GM18517 (cell line): Measurements from ENCODE around the gene FAM241A.
"Not testable (repeated sequence)": the region's sequence is repeated elsewhere in the genome, so short reads cannot be mapped to it uniquely, and the experiment has no call there.

Experiments
- ATAC-seq: cut with Tn5 transposase; IDR thresholded peaks from one replicate; pipeline ENCODE4 v1.9.1; 2021; ENCODE audit warnings: mild to moderate bottlenecking, moderate library complexity; ENCODE audit not compliant: unreplicated experiment

Gene FAM241A

DNA sequence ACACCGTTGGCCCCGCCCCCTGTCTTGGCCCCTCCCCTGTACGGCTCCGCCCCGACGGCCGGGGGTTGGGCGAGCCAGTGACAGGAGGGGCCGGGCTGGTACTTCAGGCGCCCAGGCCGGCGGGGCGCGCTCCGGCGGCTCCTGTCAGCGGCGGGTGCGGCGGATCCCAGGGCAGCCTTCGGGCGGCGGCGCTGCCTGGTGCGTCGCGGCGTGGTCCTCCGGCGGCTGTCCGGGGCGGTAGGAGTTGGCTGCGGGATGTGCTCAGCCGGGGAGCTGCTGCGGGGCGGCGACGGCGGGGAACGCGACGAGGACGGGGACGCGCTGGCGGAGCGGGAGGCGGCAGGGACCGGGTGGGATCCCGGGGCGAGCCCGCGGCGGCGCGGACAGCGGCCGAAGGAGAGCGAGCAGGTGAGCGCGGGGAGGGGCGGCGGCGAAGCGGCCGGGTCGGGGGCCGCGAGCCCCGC is at the start of gene FAM241A:
TSS of gene FAM241A (plus strand) at position 129 of the 464 bp plus-strand sequence. CDS start at position 256, 127 bp downstream.
- peak; percentile 61 for ATAC-seq

DNA sequence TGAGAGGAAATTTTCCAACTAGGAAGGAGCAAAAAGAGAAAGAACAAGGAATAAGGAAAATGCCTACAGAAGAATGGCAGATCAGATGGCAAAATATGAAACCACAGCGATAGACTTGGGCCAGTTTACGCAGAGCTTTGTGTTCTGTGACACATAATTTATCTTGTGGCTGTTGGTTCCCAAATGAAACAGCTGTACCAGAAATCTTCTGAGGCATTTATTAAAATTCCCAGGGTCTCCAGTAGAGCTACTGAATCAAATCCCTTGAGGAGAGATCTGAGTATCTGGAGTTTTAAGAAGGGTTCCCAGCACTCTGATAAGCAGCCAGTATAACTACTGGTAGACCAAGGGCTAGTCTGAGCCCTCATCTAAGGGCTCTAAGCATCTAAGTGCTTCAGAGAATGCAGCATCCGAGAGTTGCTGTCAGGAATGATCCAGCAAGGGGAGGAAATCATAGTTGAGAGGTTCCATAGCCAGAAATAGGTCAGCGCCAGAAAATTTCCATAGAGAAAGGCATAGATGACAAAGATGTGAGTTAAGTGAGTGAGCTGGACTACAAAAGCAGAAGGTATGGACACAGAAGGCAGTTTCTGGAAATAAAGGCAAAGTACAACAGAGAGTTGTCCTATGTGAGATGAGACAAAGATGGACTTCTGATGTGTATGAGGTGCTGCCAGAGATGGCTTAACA is 46.3 kb upstream of the FAM241A start:
- ATAC-seq: no peak

DNA sequence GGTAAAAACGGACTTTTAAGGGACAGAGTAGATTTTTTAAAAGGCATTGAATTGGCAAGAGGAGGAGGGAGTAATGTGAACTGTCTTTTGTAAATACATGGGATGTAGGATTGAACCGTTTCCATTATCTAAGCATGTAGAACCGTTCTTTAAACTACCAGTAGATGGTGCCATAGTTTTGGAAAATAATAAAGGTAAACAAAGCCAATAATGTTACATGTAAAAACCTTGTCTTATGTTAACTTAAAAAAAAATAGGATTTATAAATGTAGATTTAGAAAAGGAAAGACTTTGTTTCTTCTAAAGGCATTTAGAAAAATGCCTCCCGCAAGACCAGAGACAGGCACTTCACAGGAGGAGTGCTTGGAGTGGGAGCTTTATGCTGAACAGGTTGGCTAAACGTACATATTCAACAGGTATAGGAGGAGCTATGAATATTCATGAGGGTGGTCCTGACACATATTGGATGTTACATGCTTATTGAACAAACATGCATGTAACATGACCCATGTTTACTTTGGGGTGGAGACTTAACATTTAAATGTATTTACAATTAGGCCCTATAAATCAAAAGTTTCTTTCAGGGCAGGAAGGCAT is 45.5 kb upstream of the FAM241A start:
- ATAC-seq: peak; percentile 73

DNA sequence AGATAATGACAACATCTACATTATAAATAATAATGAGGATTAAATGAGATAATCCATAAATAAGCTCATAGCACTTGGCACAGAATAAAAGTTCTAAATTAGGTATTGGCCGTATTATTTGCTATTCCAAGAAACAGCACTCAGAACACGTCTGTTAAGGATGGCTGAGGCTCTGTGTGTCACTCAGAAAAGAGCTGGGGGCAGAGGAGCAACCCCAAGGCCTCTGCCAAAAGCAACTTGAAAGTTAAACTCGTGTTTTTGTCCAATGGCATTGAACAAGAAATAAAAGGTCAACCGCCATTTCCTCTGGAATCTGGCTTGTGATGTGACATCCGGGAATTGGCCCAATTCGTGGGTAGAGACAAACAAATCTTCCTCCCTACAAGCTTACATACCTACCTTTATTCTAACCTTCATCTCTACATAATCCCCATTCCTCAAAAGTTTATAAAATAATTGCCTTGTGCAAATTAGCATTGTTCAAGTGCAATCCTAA is 42.3 kb upstream of the FAM241A start:
- no peak for ATAC-seq

DNA sequence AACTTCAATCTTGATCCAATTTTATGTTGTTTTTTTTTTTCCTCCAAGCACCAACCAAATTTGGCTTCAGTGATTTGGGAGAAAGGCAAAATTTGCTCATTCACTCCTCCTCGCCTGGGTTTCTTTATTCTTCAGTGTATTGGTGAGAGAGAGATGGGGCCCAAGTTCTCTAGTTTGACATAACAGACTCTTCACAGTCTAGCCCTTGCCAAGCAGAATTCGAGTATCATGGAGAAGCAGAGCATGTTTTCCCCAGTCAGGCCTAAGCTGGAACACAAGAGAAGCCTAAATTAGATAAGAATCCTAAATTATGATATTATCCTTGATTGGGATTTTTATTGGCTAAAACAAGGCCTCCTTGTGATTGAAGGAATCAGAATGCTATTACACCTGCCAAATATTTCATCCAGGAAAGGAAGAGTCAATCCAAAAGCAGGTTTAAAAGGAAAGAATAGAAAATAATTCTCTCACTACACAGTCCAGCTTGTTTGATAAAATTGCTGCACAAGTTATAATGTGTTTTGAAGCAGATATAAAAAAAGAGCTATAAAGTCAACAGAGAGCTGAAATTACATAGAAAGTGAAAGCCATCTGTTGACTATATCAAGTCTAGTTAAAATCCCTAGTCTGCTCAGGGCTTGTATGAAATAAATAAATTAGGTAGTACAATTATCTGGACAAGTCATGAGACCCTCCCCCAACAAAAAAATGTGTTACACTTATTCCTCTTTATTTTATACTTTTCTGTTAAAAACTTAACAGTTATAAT is 39.9 kb upstream of the FAM241A start:
- no peak for ATAC-seq

DNA sequence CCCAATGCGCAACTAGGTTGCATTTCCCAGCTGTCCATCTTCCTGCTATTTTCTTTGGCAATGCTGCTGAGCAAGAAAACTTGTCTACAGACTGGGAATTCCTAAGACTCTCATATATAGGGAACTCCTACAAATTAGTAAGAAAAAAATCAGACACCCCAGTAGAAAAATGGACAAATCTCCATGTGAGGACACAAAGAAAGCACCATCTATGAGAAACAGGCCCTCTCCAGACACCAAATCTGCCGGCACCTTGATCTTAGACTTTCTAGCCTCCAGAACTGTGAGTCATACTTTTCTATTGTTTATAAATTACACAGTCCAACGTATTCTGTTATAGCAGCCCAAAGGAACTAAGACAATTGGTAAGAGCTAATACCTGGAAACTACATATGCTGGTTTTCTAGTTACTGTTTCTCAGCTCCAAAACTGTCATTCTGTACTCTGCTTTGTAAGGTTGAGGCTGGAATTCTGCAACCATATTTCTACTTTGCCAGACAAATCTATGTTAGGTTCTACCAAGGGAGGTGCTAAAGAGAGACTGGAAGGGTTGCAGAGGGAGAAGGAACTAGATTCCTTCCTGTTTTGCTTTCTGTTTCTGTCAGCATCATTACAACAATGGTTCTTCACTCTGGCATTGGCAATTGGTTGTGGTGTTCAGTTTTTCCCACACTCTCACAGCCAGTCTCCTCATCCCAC is 35.7 kb upstream of the FAM241A start:
- ATAC-seq: peak; percentile 62

DNA sequence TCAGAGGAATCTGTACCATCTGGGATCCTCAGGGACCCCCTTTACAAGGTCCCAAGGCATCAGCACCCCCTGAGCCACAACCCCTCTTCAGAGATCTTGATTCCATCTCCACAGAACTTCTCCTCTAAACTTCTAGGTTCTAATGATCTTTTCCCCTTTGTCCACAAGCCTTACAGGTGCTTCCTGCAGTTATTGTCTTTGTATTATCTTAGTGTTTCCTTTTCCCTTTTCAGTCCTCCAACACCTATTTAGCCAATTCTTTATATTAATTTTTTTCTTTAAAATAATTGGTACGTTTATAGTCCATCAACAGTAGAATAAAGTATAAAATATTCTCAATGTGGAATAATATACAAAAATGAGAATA is 35.2 kb upstream of the FAM241A start:
- ATAC-seq: no peak

DNA sequence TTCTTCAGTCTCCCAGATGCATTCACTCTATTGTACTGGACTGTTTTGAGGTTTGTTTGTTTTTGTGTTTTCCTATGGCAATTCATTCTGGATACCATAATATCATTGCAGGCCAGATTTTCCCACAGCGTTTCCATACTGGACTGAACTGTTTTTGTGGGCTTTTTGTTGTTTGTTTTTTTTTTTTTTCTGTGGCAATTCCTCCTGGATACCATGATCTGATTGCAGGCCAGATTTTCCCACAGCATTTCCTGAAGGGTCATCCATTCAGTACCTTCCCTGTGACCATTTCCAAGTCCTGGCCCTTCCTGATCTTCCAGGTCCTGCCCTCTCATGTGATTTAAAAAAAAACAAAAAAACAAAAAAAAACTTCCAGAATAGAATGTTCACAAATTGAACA is 33.9 kb upstream of the FAM241A start:
- no peak for ATAC-seq

DNA sequence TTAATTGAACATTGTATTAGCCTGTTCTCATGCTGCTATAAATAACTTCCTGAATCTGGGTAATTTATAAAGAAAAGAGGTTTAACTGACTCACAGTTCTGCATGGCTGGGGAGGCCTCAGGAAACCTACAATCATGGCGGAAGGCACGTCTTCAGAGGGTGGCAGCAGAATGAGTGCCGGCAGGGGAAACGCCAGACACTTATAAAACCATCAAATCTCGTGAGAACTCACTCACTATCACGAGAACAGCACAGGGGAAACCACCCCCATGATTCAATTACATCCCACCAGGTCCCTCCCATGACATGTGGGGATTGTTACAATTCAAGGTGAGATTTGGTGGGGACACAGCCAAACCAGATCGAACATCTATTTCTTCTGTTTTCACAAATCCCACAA is 33.2 kb upstream of the FAM241A start:
- not testable (repeated sequence) for ATAC-seq

DNA sequence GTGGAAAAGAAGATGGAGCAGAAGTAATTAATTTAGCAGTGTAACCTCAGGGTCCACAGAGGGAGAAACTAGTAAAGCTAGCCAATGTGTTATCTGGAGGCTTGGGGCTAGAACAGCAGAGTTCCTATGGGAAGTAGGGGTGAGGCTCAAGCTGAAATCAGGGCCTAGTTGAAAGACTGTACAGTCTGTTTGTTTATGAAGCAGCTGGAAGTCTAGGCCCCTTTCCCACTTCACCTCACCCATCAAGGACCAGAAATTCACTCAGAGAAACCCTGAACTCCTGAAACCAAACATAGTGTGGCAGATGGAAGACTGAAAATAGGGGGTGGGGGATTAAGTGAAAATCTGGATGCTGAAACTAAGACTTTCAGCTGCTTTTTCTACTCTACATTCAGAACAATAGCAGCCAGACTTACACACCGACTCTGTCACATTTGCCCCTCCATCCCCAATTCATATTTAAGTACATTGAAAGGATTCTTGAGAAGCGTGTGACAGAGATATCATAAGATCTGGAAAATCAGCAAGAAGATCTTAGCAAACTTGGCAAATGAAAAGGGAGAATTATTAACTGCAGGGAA is 32.6 kb upstream of the FAM241A start:
- no peak for ATAC-seq

DNA sequence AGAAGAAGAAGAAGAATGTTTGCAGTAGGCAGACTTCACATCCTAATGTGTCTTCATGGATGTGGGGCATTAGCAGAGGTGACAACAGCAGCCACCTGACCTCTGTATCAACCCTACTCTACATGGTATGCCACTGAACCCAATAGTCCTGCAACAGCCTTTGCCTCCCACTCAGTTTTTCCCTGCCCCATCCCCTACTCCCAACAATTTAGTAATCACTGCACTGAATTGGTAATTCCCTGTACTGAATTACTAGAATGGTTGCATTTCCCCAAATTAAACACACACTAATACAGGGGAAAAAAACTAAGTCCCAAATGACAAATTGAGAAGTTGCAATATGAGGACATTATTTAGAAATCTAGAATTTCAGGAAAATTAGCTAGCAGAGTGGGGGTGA is 31.4 kb upstream of the FAM241A start:
- no peak for ATAC-seq

DNA sequence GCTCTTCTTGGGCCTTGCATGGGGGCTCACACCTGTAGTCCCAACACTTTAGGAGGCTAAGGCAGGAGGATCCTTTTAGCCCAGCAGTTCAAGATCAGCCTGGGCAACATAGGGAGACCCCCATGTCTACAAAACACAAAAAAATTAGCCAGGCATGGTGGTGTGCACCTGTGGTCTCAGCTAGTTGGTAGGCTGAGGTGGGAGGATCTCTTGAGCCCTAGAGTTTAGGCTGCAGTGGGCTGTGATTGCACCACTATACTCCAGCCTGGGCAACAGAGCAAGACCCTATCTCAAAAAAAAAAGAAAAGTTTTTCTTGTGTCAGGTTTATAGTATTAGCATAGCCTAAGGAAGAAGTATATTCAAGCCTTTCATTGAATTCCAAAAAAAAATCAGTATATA is 30.8 kb upstream of the FAM241A start:
- no peak for ATAC-seq

DNA sequence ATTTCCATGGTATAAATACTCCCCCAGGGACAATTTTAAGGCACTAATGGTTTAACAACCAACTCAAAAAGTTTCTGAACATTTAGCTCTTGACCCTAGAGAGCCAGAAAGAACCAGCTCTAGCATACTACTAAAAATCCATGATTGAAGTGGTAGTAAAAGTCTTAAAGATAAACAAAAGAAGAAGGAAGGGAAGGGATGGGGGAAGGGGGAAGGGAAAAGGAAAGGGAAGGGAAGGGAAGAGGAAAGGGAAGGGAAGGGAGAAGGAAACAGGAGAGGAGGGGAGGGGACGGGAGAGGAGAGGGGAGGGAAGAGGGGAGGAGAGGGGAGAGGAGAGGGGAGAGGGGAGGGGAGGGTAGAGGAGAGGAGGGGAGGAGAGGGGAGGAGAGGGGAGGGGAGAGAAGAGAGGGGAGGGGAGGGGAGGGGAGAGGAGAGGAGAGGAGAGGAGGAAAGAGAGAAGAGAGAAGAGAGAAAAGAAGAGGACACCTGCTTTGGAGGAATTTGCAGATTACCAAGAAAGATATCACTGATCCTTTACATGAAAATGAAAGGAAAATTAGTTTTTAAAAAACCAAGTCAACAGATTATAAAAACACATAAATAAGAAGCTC is 26.4 kb upstream of the FAM241A start:
- ATAC-seq: no peak

DNA sequence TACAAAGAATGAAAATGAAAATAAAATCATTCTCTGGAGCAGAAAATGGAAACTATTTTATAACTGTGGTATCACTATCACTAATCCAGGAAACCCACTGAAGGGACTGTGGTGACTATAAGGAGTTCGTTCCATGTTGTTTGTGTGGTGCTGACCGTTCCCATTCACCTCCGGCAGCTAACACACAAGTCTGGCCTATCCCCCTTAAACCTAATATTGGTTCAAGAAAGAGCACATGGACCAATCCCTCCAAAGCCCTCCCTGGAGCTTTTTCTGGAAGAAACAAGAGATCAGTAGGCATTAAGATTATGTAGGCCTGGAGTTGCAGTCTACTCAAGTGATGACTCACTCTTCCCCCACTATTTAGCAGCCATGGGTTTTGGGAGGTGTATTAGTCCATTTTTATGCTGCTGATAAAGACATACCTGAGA is 25.9 kb upstream of the FAM241A start:
- ATAC-seq: peak; percentile 86

DNA sequence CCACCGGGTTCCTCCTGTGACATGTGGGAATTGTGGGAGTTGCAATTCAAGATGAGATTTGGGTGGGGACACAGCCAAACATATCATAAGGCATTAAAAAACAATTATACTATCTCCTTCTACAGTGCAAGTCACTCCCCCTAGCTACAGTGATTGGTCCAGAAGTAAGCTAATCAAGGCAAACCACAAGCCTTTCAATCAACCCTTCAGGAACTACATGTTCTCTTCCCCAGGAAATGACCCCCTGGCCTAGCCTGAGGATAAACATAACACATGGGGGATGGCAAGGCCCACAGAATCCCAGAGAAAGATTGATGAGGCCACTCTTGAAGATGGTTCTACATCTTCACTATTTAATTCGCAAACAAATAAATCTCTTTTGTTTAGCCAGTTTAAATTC is 25.2 kb upstream of the FAM241A start:
- ATAC-seq: no peak

DNA sequence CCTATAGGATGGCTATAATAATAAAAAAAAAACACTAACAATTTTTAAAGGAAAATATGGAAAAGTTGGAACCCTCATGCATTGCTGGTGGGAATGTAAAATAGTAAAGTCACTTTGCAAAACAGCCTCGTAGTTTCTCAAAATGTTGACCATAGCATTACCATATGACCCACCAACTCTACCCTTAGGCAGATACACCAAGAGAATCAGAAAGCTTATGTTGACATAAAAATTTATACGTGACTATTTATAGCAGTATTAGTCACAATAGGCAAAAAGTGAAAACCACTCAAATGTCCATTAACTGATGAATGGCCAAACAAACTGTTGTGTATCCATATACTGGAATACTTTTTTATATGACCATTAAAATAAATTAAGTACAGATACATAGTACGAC is 19.8 kb upstream of the FAM241A start:
- ATAC-seq: no peak

DNA sequence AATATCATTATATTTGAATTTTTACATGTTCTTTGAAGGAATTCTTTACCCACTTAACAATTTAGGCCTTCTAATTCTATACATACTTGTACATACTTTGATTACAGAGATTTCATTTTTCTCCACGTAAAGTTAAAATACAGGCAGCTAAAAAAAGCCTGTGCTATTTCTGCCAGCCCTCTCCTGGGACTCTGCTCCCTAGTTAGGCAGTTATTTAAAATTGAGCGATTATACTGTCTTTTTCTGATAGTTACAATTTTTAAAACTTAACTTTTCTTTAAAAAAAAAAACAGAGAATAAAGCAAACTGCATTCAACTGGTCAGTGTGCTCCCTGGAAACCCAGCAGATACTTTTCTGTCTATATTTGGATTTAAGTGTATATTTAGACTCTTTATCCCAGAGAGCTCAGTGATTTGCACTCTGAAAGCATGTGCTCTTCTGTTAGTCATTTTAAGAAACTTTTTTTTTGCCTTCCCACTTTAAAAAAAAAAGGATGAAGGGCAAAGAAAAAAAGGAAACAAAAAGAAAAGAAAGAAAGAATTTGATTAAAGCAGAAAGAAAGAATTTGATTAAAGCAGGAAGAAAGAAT is 18.1 kb upstream of the FAM241A start:
- no peak for ATAC-seq

DNA sequence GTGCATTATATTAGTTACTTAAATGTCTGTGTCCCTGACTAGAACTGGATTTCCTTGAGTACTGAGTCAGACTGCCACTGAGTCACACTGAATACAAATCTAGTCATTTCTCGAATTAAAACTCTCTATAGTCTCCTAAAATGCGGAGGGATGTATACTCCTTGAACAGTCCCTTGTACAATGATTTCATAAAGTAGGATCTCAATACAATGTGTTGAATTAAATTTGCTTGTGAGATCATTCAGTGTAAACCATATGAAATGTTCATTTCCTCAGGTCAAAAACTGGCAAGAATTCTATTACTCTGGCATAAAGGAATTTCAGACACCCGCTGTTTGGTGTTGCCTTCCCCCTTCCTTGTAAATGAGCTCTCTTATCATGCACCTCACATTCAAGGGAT is 17.5 kb upstream of the FAM241A start:
- ATAC-seq: no peak

DNA sequence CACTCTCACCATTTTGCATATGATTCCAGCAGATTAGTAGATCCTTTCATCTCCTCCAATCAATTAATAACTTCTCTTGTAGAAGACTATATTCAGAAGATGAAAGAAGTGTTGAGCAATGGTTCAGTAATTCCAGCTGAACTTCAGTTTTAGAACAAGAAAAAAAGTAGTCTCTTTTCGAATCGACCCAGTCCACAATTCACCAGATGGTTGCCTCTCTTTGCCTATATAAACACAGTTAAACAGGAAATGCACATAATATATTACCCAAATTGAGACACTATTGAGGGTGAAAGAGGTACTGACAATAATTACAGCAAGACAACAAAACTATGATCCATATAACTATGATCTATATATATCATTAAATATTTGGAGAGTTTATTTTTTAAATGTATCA is 16.8 kb upstream of the FAM241A start:
- ATAC-seq: peak; percentile 69

DNA sequence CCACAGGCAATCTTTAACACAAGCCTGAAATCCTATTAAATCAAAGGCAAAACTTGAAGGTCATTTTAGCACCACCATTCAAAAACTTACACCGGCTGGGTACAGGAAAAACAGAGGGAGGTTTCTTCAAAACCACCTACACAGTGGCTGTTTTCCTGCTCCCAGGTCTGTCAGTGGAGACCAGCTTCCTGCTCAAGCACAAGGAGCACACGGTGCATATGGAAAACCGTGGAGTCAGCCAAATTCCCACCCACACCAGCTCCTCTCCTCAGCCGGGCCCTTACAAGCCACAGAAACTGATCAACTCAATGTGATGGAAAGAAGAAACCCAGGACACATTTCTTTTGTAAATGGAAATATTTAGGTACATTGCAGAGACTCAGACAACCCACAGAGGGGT is 14.3 kb upstream of the FAM241A start:
- ATAC-seq: no peak
